AG09319 (cell line): ENCODE results near the gene JARID2.

Experiments used
- DNase-seq: peaks from one replicate; pipeline ENCODE4 v3.0.0-alpha.2; 2010; ENCODE audit warnings: low read depth; ENCODE audit errors: extremely low read depth
- TF ChIP-seq, protein P1 (sequence below): IDR thresholded peaks from 2 replicates; pipeline ENCODE4 v1.5.1; 2011; ENCODE audit warnings: low read depth, mild to moderate bottlenecking, inconsistent platforms, low read length, moderate library complexity

JARID2 gene

DNA sequence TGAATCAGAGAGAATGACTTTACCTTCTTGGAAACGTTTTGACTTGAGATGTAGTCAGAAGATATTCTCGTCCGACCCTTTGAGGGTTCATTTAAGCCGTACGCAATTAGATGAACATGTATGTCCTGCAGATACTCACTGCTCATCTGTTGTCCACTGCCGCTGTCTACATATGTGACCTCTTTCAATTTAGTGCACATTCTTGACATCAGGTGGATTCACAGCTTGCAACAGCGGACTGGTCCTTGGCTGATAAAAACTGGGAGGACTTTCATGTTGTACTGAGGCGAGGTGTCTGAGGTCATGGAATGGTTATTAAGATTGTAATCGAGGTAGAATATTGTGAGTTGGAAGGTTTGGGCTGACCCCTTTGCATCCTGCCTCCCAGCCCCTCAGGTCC, 194.2 kb downstream of the JARID2 start:
- DNase-seq, result no peak
- TF ChIP-seq, protein P1, sequence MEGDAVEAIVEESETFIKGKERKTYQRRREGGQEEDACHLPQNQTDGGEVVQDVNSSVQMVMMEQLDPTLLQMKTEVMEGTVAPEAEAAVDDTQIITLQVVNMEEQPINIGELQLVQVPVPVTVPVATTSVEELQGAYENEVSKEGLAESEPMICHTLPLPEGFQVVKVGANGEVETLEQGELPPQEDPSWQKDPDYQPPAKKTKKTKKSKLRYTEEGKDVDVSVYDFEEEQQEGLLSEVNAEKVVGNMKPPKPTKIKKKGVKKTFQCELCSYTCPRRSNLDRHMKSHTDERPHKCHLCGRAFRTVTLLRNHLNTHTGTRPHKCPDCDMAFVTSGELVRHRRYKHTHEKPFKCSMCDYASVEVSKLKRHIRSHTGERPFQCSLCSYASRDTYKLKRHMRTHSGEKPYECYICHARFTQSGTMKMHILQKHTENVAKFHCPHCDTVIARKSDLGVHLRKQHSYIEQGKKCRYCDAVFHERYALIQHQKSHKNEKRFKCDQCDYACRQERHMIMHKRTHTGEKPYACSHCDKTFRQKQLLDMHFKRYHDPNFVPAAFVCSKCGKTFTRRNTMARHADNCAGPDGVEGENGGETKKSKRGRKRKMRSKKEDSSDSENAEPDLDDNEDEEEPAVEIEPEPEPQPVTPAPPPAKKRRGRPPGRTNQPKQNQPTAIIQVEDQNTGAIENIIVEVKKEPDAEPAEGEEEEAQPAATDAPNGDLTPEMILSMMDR, result no peak

DNA sequence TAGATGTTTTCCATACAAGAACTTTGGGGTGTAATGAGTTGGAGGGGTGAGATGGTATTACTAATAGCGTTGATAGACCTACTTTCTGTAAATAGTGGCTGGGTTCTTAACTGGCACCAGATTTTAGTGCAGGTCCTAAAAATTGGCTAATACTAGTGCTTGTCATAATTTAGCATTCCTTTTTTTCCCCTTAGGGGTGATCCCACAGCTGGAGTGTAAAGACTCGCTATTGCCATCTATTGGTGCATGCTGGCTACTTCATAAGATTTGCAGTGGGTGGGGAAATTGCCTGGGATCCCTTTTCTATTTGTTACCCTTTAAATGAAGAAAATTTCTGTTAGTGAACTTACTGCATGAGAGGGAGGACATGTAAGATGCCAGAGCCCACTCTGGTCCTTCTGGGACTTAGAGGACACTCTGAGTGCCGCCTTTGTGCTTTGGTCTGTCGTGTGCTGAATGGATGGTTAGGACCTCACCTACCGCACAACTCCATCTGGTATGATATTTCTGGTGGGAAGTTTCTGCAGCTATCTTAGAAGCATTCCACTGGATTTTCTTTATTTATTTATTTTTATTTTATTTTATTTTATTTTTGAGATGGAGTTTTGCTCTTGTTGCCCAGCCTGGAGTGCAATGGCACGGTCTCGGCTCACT, 195.5 kb downstream of the JARID2 start:
- DNase-seq, result peak; percentile 57
- TF ChIP-seq, protein P1, result peak; percentile 90

DNA sequence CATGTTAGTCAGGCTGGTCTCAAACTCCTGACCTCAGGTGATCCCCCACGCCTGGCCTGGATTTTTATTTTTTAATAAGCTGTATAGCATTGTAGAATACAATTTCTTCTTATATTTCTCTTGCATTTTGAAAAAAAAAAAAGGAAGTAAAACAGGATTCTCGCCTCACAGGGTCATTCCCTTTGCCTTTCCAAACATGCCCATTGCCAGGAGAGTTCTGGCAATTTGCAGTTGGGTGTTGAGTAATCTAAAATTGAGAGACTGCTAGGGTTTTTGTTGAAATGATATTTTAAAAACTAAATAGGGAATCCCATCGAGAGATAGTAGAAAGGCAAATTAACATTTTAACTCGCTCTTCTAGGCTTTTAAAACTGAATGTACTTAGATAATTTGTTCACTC, 196.1 kb downstream of the JARID2 start:
- no peak for DNase-seq
- TF ChIP-seq, protein P1, result no peak

GRCh38 chr6:15442467-15442866, 196.6 kb downstream of the JARID2 start:
- TF ChIP-seq, protein P1, result no peak
- no peak for DNase-seq

GRCh38 chr6:15443119-15443830, 197.4 kb downstream of the JARID2 start:
- TF ChIP-seq, protein P1, result no peak
- DNase-seq, result peak; percentile 55

- no peak for DNase-seq
- TF ChIP-seq, protein P1, result no peak
These were observed 198.3 kb downstream of the JARID2 start for GRCh38 chr6:15444081-15444731.

GRCh38 chr6:15444881-15445280, 199.0 kb downstream of the JARID2 start:
- DNase-seq, result no peak
- TF ChIP-seq, protein P1, result no peak
